ENCODE measurements around the gene COL8A2. TPM values are rescaled to one million over a fixed set of nuclear protein-coding genes. Genes with fewer than 3 reads are reported as not detected.
A peak's percentile ranks its signal among the peaks of the same experiment; 100 is the strongest.

The COL8A2 gene
- total and polyA plus RNA-seq, 9 donors, result 4.3 to 37.4 (median 16.6) TPM

DNA sequence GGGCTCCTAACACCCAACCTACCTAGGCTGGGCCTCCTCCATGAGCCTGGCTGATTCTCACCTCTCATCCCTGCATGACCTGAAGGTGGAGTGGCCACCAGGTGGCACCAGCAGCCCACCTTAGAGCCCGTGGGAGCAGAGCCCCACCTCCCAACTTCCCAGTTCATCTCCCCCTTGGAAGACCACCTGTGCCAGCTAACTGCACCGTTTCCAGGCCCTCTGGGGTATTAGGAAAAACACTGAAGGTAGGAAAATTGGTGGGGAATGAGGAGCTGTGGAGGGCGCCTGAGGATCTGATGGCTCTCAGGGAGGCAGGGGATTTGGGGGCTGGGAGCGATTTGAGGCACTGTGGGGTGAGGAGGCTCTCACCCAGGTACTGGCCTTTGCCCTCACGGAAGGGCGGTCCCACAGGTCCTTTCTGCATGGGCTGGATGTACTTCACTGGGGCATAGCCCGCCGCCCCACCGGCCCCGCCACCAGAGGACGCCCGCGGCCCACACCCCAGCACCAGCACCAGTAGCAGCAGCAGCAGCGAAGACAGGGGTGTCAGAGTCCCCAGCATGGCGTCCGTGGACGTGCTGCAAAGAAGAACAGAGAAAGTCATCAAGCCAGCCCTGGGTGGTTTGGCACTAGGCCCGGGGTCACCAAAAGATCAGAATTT is 25.2 kb downstream of the COL8A2 start:
- Histone ChIP-seq H3K27me3 (ENCODE audit: control insufficient read depth, insufficient read depth, low read length) (no peaks in the 10 kb centered on the region), H3K4me3 (ENCODE audit: low read length) (no peak overlapping the region), H3K27ac (ENCODE audit: low read length) (no peak overlapping the region), H3K9me3 (replicated peaks; ENCODE audit: control insufficient read depth, low read depth, low read length) (no peaks in the 10 kb centered on the region), H3K4me1 (ENCODE audit: control insufficient read depth, insufficient read depth, low read length) (peaks cover 11% of the 10 kb centered on the region), H3K36me3 (ENCODE audit: control insufficient read depth, insufficient read depth, low read length) (peaks cover 14% of the 10 kb centered on the region)
- 24% methylated on average over 9 of the region's 18 CpGs for WGBS (ENCODE audit: insufficient coverage)
- peak; percentile 78 for DNase-seq

DNA sequence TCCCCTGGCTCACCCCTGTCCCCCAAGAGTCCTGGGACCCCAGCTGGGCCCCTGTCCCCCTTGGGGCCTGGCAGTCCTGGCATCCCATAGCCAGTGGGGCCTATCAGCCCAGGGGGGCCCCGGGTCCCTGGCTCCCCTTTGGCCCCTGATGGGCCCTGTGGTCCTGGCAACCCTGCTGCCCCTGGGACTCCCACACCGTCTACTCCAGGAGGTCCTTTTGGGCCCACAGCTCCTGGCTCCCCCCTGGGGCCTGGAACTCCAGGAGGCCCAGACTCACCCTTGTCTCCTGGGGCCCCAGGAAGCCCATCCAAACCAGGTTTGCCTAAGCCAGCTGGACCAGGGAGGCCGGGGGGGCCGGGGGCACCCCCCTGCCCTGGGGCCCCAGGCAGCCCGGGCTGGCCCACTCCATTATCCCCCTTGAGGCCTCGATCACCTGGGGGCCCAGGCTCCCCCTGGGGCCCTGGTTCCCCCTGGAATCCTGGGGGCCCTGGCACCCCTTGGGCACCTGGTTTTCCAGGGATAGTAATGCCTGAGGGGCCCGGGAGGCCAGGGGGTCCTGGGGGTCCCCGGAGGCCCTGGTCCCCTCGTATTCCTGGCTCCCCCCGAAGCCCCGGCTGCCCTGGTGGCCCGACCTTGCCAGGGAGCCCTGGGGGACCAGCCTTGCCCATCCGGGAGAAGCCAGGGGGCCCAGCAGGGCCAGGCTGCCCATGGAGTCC is 26.2 kb downstream of the COL8A2 start:
- 79% methylated on average over 13 of the region's 13 CpGs for WGBS (ENCODE audit: insufficient coverage)
- DNase-seq, result no peak
- H3K4me3 ChIP-seq (ENCODE audit: low read length), result no peak overlapping the region
- H3K4me1 ChIP-seq (ENCODE audit: control insufficient read depth, insufficient read depth, low read length), result peaks cover 11% of the 10 kb centered on the region
- peaks cover 24% of the 10 kb centered on the region for H3K36me3 ChIP-seq (ENCODE audit: control insufficient read depth, insufficient read depth, low read length)
- no peaks in the 10 kb centered on the region for H3K27me3 ChIP-seq (ENCODE audit: control insufficient read depth, insufficient read depth, low read length)
- no peak overlapping the region for H3K27ac ChIP-seq (ENCODE audit: low read length)
- no peaks in the 10 kb centered on the region for H3K9me3 ChIP-seq (replicated peaks; ENCODE audit: control insufficient read depth, low read depth, low read length)

DNA sequence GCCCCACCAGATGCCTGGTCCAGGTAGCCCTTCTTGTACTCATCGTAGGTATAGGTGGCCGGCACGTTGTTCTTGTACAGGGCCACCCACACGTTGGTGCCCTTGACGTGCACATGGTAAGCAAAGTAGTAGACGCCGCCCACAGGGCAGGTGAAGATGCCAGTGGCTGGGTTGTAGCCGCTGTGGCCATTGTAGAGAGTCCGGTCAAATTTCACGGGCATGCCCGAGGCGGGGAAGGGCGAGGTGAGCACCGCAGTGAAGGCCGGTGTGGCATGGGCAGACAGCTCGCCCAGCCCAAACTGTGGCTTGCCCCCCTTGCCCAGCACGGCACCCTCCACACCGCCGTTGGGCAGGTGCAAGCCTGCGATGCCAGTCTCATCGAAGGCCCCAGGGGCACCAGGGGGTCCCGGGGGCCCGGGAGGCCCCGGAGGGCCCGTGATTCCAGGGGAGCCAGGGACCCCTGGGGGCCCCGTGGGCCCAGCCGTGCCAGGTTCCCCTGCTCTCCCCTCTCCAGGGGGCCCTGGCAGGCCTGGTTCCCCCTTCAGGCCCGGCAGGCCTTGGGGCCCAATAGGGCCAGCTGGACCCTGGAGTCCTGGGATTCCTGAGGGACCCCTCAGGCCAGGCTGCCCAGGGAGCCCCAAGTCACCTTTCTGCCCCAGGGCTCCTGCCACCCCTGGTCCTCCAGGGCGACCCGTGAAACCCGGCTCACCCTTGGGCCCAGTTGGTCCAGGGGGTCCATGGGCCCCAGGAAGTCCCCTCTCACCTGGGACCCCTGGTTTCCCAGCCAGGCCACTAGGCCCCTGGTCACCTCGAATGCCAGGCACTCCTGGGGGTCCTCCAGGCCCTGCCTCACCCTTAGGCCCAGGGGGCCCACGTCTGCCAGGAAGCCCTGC is 27.1 kb downstream of the COL8A2 start:
- Histone ChIP-seq H3K27ac (ENCODE audit: low read length) (no peak overlapping the region), H3K36me3 (ENCODE audit: control insufficient read depth, insufficient read depth, low read length) (peaks cover 33% of the 10 kb centered on the region), H3K27me3 (ENCODE audit: control insufficient read depth, insufficient read depth, low read length) (no peaks in the 10 kb centered on the region), H3K4me3 (ENCODE audit: low read length) (no peak overlapping the region), H3K4me1 (ENCODE audit: control insufficient read depth, insufficient read depth, low read length) (peaks cover 16% of the 10 kb centered on the region), H3K9me3 (replicated peaks; ENCODE audit: control insufficient read depth, low read depth, low read length) (no peaks in the 10 kb centered on the region)
- no peak for DNase-seq
- whole genome bisulfite sequencing (ENCODE audit: insufficient coverage), result 89% methylated on average over 32 of the region's 33 CpGs

DNA sequence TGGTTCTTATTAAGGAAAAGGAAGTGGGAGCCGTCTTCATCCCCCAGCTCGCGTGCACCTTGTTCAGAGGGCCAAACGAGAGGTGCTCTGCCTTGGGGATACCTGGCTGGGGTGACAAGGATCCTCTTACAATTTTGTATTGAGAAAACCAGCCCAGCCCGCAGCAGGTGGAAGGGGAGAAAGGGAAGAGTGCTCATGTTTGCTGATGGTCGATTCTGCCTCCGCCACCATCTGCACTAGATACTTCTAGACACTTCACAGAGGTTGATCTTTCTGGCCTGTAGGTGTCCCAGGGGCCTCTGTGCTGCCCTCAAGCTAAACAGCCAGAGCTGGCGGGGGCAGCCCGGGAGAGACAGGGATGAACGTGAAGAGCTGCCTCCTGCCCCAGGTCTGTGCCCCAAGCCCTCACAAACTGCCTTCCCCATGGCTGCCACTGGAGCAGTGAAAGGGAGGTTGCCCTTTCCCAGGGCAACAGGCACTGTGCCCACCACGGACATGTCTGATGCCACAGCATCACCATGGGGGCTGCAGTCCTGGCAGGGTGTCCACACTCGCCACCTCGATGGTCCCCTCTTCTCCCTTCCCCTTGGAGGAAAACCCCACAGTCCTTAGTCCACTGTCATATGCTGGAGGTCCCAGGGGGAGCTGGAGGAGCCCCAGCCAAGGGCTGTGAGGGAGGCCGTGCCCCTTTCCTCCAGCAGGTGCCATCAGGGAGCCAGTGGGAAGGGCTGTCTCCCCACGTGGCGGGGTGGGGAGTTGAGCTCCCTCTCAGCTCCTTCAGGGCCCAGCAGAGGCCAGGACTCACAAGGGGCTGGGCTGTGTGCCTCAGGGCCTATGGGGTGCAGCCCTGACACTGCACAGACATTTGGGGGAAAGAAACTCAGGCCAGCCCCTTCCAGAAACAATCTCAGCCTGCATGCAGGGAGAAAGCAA is 28.3 kb downstream of the COL8A2 start:
- no peaks in the 10 kb centered on the region for H3K27me3 ChIP-seq (ENCODE audit: control insufficient read depth, insufficient read depth, low read length)
- H3K4me3 ChIP-seq (ENCODE audit: low read length), result no peak overlapping the region
- peaks cover 45% of the 10 kb centered on the region for H3K36me3 ChIP-seq (ENCODE audit: control insufficient read depth, insufficient read depth, low read length)
- peaks cover 17% of the 10 kb centered on the region for H3K4me1 ChIP-seq (ENCODE audit: control insufficient read depth, insufficient read depth, low read length)
- no peaks in the 10 kb centered on the region for H3K9me3 ChIP-seq (replicated peaks; ENCODE audit: control insufficient read depth, low read depth, low read length)
- no peak for DNase-seq
- H3K27ac ChIP-seq (ENCODE audit: low read length), result no peak overlapping the region
- WGBS (ENCODE audit: insufficient coverage), result 31% methylated on average over 6 of the region's 16 CpGs

DNA sequence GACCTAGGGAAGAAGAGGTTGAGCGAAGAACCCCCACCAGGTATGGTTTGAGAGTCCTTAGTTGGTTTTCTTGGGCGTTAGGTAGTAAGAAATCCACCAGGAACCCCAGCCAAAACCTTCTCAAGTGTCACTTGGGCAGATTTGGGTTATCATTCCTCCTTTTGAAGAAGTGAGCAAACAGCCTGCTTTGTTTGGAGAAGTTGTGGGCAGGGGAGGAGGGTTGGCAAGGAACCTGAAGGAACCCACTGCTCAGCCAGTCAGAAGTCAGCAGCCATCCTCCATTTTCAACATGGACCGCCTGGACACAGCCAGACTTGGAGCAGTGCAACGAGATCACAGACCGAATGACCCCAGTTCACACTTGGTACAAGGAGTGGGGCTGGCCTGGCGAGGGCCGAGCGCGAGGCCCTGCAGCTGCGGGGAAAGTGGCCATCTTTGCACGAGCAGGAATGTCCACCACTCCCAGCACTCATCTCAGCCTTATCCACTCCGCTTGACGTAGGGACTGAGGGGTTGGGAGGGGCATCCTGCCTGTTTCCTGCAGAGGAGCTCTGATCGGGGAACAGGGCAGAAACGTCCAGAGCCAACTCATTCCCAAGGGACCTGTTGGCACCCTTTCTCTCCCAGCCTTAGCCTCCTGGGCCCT is 29.1 kb downstream of the COL8A2 start:
- peaks cover 53% of the 10 kb centered on the region for H3K36me3 ChIP-seq (ENCODE audit: control insufficient read depth, insufficient read depth, low read length)
- no peaks in the 10 kb centered on the region for H3K9me3 ChIP-seq (replicated peaks; ENCODE audit: control insufficient read depth, low read depth, low read length)
- WGBS (ENCODE audit: insufficient coverage), result 52% methylated on average over 6 of the region's 15 CpGs
- no peaks in the 10 kb centered on the region for H3K27me3 ChIP-seq (ENCODE audit: control insufficient read depth, insufficient read depth, low read length)
- H3K27ac ChIP-seq (ENCODE audit: low read length), result peak overlapping the region; percentile 35
- no peak overlapping the region for H3K4me3 ChIP-seq (ENCODE audit: low read length)
- H3K4me1 ChIP-seq (ENCODE audit: control insufficient read depth, insufficient read depth, low read length), result peaks cover 18% of the 10 kb centered on the region
- peak; percentile 44 for DNase-seq

DNA sequence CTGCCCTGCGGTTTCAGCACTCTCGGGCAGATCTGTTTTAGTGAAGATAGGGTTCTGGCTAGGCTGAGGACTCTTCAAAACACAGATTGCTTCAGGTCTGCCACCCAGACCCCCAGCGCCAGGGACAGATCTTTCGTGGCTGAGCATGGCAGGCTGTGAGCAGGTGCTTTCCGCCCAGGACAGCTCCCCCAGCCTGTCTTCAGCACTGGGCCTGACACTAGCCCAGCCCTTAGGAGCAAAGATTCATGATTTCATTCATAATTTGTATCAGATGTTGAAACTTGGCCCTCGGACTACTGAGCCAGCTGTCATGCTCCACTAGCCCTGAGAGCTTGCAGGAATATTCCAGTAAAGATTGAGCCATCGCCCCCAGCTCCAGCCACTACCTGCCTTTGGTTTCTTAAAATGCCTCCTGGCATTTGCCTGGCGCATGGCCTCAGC is 30.4 kb downstream of the COL8A2 start:
- WGBS (ENCODE audit: insufficient coverage), result 74% methylated on average over 7 of the region's 8 CpGs
- H3K27ac ChIP-seq (ENCODE audit: low read length), result no peak overlapping the region
- H3K9me3 ChIP-seq (replicated peaks; ENCODE audit: control insufficient read depth, low read depth, low read length), result no peaks in the 10 kb centered on the region

DNA sequence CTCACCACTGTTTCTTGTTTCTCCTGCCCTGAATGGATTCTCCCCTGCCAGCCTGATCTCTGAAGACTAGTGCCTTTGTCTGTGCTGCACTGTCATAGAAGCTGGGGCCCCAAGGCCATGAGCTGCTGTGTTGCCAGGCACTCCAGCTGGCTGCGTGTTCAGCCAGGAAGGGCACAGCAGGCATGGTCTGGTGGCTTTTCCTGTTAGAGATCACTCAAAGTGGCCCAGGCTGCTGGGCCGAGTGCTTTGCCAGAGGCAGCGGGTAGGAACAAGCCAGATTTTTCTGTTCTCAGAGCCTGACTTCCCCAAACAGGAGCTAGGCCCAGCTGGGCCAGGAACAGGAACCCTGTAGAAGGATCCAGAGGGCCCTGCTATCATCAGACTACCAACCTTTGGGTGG is 31.1 kb downstream of the COL8A2 start:
- Histone ChIP-seq H3K4me1 (ENCODE audit: control insufficient read depth, insufficient read depth, low read length) (peaks cover 24% of the 10 kb centered on the region), H3K9me3 (replicated peaks; ENCODE audit: control insufficient read depth, low read depth, low read length) (no peaks in the 10 kb centered on the region), H3K27me3 (ENCODE audit: control insufficient read depth, insufficient read depth, low read length) (no peaks in the 10 kb centered on the region), H3K36me3 (ENCODE audit: control insufficient read depth, insufficient read depth, low read length) (peaks cover 55% of the 10 kb centered on the region), H3K27ac (ENCODE audit: low read length) (no peak overlapping the region), H3K4me3 (ENCODE audit: low read length) (no peak overlapping the region)
- DNase-seq, result no peak
- whole genome bisulfite sequencing (ENCODE audit: insufficient coverage), result 86% methylated on average over 3 of the region's 3 CpGs

More for the DNA sequence above, 30.4 kb downstream of the COL8A2 start:
- DNase-seq, result no peak
- Histone ChIP-seq H3K4me1 (ENCODE audit: control insufficient read depth, insufficient read depth, low read length) (peaks cover 20% of the 10 kb centered on the region), H3K4me3 (ENCODE audit: low read length) (no peak overlapping the region), H3K27me3 (ENCODE audit: control insufficient read depth, insufficient read depth, low read length) (no peaks in the 10 kb centered on the region), H3K36me3 (ENCODE audit: control insufficient read depth, insufficient read depth, low read length) (peaks cover 55% of the 10 kb centered on the region)

DNA sequence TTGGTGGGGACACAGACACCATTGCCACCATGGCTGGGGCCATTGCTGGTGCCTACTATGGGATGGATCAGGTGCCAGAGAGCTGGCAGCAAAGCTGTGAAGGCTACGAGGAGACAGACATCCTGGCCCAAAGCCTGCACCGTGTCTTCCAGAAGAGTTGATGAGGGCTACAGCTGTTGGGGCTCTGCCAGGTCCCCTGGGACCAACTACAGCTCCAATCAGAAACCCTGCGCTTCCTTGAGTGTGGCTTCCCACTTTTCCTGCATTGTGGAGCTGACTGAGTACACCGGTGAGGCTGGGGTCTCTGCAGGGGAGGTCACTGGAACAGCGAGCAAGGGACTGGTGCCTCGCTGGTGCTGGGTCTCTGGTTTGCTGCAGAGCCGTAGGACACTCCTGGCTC is 31.8 kb downstream of the COL8A2 start:
- Histone ChIP-seq H3K27ac (ENCODE audit: low read length) (no peak overlapping the region), H3K4me1 (ENCODE audit: control insufficient read depth, insufficient read depth, low read length) (peaks cover 27% of the 10 kb centered on the region), H3K9me3 (replicated peaks; ENCODE audit: control insufficient read depth, low read depth, low read length) (no peaks in the 10 kb centered on the region), H3K4me3 (ENCODE audit: low read length) (no peak overlapping the region), H3K36me3 (ENCODE audit: control insufficient read depth, insufficient read depth, low read length) (peaks cover 55% of the 10 kb centered on the region), H3K27me3 (ENCODE audit: control insufficient read depth, insufficient read depth, low read length) (no peaks in the 10 kb centered on the region)
- DNase-seq, result no peak
- WGBS (ENCODE audit: insufficient coverage), result 69% methylated on average over 7 of the region's 7 CpGs

DNA sequence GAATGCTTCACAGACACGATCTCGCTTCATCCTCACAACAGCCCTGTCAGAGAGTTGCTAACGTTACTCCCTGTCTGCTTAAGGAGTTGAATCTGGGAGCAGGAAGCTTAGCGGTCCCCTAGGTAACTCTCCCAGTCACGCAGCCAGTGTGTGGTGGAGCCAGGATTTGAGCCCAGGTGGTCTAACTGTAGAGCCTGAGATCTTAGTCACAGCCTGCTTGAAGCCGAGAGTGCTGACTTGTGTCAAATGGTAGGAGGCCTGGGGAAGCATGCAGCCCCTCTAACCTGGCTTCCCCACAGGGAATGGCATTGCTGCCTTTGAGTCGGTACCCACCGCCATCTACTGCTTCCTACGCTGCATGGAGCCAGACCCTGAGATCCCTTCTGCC is 32.2 kb downstream of the COL8A2 start:
- H3K4me1 ChIP-seq (ENCODE audit: control insufficient read depth, insufficient read depth, low read length), result peaks cover 31% of the 10 kb centered on the region
- WGBS (ENCODE audit: insufficient coverage), result 92% methylated on average over 5 of the region's 9 CpGs
- no peak for DNase-seq
- no peaks in the 10 kb centered on the region for H3K27me3 ChIP-seq (ENCODE audit: control insufficient read depth, insufficient read depth, low read length)
- no peaks in the 10 kb centered on the region for H3K9me3 ChIP-seq (replicated peaks; ENCODE audit: control insufficient read depth, low read depth, low read length)
- H3K27ac ChIP-seq (ENCODE audit: low read length), result no peak overlapping the region
- H3K4me3 ChIP-seq (ENCODE audit: low read length), result no peak overlapping the region
- peaks cover 55% of the 10 kb centered on the region for H3K36me3 ChIP-seq (ENCODE audit: control insufficient read depth, insufficient read depth, low read length)
